ENCODE results near the gene ACADS. TPM values are rescaled to one million over a fixed set of nuclear protein-coding genes. Genes with fewer than 3 reads are reported as not detected.

Gene ACADS
- total RNA-seq, 1 experiment from 2014 or later = 3.4 TPM

DNA sequence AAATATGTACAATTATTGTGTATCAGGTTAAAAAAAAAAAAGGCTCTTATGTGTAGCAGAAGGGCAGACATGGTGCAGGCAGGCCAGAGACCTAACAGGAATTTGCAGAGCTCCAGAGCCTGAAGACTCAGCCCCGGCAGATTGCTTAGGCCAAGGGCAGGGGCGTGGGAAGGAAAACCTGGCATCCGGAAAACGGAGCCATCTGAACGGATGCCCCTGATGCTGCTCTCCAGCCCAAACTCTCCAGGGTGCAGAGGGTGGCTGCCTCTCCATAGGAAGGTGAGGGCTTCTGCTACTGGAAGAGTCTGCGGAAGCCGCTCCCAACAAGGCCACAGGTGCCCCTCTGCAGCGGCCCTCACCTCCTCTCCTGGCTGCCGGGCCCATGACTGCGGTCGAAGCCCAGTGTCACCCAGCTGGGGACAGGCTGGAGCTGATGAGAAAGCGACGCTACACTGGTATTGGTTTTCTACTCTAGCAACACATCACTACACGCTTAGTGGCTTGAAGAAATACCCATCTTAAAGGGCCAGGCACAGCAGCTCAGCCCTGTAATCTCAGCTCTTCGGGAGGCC lies 19.4 kb downstream of the ACADS start:
- Histone ChIP-seq H3K27ac (ENCODE audit: low read depth, low read length, poor library complexity, severe bottlenecking) (no peak overlapping the region), H3K9me3 (ENCODE audit: low read depth, low read length, poor library complexity, severe bottlenecking) (no peaks in the 10 kb centered on the region), H3K36me3 (ENCODE audit: insufficient read depth, low read length, poor library complexity, severe bottlenecking) (no peaks in the 10 kb centered on the region), H3K4me1 (ENCODE audit: insufficient read depth, low read length, poor library complexity, severe bottlenecking) (no peaks in the 10 kb centered on the region), H3K27me3 (replicated peaks; ENCODE audit: insufficient read depth, low read depth, low read length, poor library complexity) (no peaks in the 10 kb centered on the region), H3K4me3 (ENCODE audit: low read depth, low read length, poor library complexity, severe bottlenecking) (no peak overlapping the region)
- DNase-seq (ENCODE audit: low spot score) = no peak
- no peak for TF ChIP-seq EZH2 (IDR thresholded peaks at IDR 0.05; ENCODE audit: borderline replicate concordance, low read depth, low read length, poor library complexity, severe bottlenecking)
- TF ChIP-seq, protein P1, sequence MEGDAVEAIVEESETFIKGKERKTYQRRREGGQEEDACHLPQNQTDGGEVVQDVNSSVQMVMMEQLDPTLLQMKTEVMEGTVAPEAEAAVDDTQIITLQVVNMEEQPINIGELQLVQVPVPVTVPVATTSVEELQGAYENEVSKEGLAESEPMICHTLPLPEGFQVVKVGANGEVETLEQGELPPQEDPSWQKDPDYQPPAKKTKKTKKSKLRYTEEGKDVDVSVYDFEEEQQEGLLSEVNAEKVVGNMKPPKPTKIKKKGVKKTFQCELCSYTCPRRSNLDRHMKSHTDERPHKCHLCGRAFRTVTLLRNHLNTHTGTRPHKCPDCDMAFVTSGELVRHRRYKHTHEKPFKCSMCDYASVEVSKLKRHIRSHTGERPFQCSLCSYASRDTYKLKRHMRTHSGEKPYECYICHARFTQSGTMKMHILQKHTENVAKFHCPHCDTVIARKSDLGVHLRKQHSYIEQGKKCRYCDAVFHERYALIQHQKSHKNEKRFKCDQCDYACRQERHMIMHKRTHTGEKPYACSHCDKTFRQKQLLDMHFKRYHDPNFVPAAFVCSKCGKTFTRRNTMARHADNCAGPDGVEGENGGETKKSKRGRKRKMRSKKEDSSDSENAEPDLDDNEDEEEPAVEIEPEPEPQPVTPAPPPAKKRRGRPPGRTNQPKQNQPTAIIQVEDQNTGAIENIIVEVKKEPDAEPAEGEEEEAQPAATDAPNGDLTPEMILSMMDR (conservative IDR thresholded peaks at IDR 0.05; ENCODE audit: low read depth, low read length) = no peak
- BruUV-seq (replicated peaks) = no TSS peak
- intact Hi-C loops (cut with micrococcal nuclease; ENCODE audit: unreplicated experiment) = no loop called here
- ChIA-PET POLR2A (ENCODE audit: low non-redundant PET) (no interaction called here), CTCF (interaction anchor here (0.6 kb wide), 1 partner anchor 68 kb away, joined by 8 read pairs; no protein-coding TSS in a partner anchor)

DNA sequence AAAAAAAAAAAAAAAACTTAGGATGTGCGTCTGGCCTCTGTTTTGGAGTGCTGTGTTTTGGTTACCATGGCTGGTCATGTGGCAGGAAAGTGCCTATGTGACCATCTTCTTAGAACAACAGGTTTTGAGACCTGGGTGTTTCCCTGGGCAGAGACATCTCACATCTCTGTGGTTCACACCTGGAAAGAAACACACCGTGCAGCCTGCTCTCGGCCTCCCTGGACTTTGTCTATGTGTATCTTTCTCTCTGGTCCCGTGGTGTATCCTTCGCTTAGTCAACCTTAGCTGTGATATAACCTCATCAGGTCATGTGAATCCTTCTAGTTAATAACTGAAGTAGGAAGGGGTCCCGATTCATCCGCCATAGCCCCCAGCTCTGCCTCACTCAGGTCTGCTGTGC lies 22.6 kb downstream of the ACADS start:
- CTCF ChIA-PET = no interaction called here
- intact Hi-C loops (cut with micrococcal nuclease; ENCODE audit: unreplicated experiment) = no loop called here
- BruUV-seq (replicated peaks) = no TSS peak
- no peak for DNase-seq (ENCODE audit: low spot score)
- Histone ChIP-seq H3K4me3 (ENCODE audit: low read depth, low read length, poor library complexity, severe bottlenecking) (no peak overlapping the region), H3K27ac (ENCODE audit: low read depth, low read length, poor library complexity, severe bottlenecking) (no peak overlapping the region), H3K4me1 (ENCODE audit: insufficient read depth, low read length, poor library complexity, severe bottlenecking) (no peaks in the 10 kb centered on the region), H3K27me3 (replicated peaks; ENCODE audit: insufficient read depth, low read depth, low read length, poor library complexity) (no peaks in the 10 kb centered on the region), H3K36me3 (ENCODE audit: insufficient read depth, low read length, poor library complexity, severe bottlenecking) (no peaks in the 10 kb centered on the region), H3K9me3 (ENCODE audit: low read depth, low read length, poor library complexity, severe bottlenecking) (no peaks in the 10 kb centered on the region)
- TF ChIP-seq, protein P1 (conservative IDR thresholded peaks at IDR 0.05; ENCODE audit: low read depth, low read length) = no peak
- no peak for TF ChIP-seq EZH2 (IDR thresholded peaks at IDR 0.05; ENCODE audit: borderline replicate concordance, low read depth, low read length, poor library complexity, severe bottlenecking)
- POLR2A ChIA-PET (ENCODE audit: low non-redundant PET) = no interaction called here

DNA sequence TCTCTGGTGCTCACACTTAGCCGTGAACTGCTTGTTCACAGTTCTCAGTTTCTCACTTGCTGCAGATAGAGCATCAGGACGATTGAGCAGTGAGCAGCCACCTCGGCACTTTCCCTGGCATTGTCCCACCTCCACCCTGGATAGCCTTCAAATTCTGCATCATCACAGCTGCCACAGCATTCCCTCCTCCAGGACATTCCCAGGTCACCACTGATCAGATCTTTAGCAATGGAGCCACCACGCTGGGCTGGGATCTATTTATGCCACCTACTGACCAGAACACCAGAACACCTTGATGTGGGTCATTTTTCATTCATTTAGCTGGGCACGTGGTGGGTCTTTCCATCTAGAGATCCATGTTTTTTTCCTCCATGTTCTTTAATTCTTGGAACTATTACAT lies 23.6 kb downstream of the ACADS start:
- no peaks in the 10 kb centered on the region for H3K4me1 ChIP-seq (ENCODE audit: insufficient read depth, low read length, poor library complexity, severe bottlenecking)
- CTCF ChIA-PET = no interaction called here
- no peak overlapping the region for H3K27ac ChIP-seq (ENCODE audit: low read depth, low read length, poor library complexity, severe bottlenecking)
- H3K27me3 ChIP-seq (replicated peaks; ENCODE audit: insufficient read depth, low read depth, low read length, poor library complexity) = no peaks in the 10 kb centered on the region
- TF ChIP-seq, protein P1 (conservative IDR thresholded peaks at IDR 0.05; ENCODE audit: low read depth, low read length) = no peak
- no peak for TF ChIP-seq EZH2 (IDR thresholded peaks at IDR 0.05; ENCODE audit: borderline replicate concordance, low read depth, low read length, poor library complexity, severe bottlenecking)
- intact Hi-C loops (cut with micrococcal nuclease; ENCODE audit: unreplicated experiment) = no loop called here
- no peaks in the 10 kb centered on the region for H3K36me3 ChIP-seq (ENCODE audit: insufficient read depth, low read length, poor library complexity, severe bottlenecking)
- no peaks in the 10 kb centered on the region for H3K9me3 ChIP-seq (ENCODE audit: low read depth, low read length, poor library complexity, severe bottlenecking)
- no peak for DNase-seq (ENCODE audit: low spot score)
- no TSS peak for BruUV-seq (replicated peaks)
- no peak overlapping the region for H3K4me3 ChIP-seq (ENCODE audit: low read depth, low read length, poor library complexity, severe bottlenecking)
- POLR2A ChIA-PET (ENCODE audit: low non-redundant PET) = no interaction called here
